ENCODE measurements around the gene PRRC2B. TPM values are rescaled to one million over a fixed set of nuclear protein-coding genes. Genes with fewer than 3 reads are reported as not detected.
A peak's percentile ranks its signal among the peaks of the same experiment; 100 is the strongest.
"Not testable (repeated sequence)": the region's sequence is repeated elsewhere in the genome, so short reads cannot be mapped to it uniquely, and the experiment has no call there.

PRRC2B gene
- 100 to 1,000 TPM; 300 to 309 TPM for total RNA-seq

GRCh38 chr9:131393622-131394463 is at the start of gene PRRC2B:
TSS of gene PRRC2B (plus strand) at chr9:131394086. CDS start at chr9:131430145, 36,059 bp downstream.
- Mint-ChIP-seq H3K27ac (peak within 1 kb of the TSS; percentile 95), H3K27me3 (no peaks in the 10 kb centered on the region), H3K9me3 (no peaks in the 10 kb centered on the region), H3K36me3 (peaks cover 4% of the 10 kb centered on the region), H3K4me1 (peaks cover 36% of the 10 kb centered on the region), H3K4me3 (peak within 1 kb of the TSS; percentile 94)
- ATAC-seq (ENCODE audit: low read depth) (peak; percentile 38), DNase-seq (peak; percentile 91)
- POLR2A ChIA-PET = interaction anchor here (1.2 kb wide), 1 partner anchor 20 kb away, joined by 3 read pairs; no protein-coding TSS in a partner anchor

DNA sequence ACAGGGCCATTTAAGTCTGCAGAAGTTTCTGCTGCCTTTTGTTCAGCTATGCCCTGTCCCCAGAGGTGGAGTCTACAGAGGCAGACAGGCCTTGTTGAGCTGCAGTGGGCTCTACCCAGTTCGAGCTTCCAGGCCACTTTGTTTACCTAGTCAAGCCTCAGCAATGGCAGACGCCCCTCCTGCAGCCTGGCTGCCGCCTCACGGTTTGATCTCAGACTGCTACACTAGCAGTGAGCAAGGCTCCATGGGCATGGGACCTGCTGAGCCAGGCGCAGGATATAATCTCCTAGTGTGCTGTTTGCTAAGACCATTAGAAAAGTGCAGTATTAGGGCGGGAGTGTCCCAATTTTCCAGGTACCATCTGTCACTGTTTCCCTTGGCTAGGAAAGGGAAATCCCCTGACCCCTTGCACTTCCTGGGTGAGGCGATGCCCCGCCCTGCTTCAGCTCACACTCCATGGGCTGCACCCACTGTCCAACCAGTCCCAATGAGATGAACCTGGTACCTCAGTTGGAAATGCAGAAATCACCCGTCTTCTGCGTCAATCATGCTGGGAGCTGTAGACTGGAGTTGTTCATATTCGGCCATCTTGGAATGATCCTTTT is 48.9 kb upstream of the PRRC2B start:
- not testable (repeated sequence) for ATAC-seq (ENCODE audit: low read depth); DNase-seq; H3K4me1 Mint-ChIP-seq; H3K36me3 Mint-ChIP-seq; H3K4me3 Mint-ChIP-seq; H3K27ac Mint-ChIP-seq; H3K9me3 Mint-ChIP-seq
- H3K27me3 Mint-ChIP-seq = peaks cover 39% of the 10 kb centered on the region
- POLR2A ChIA-PET = interaction anchor here (1.4 kb wide), 1 partner anchor 28 kb away, joined by 3 read pairs; no protein-coding TSS in a partner anchor

DNA sequence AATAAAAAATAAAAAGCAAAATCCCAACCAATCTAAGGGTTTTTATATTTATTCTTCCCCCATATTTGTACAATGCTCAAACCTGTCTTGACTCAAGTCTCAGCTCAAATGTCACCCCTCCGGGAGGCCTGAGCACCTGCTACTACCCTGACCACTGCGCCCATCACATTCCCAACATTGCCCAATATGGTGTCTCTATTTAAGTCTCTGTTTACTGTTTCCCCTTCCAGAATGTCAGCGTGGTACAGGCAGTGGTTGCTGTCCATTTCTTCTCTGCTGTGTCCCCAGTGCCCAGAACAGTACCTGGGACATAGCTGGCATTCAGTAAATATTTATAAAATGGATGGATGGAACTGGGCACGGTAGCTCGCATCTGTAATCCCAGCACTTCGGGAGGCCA is 47.3 kb upstream of the PRRC2B start:
- Mint-ChIP-seq H3K9me3 (peaks cover 2% of the 10 kb centered on the region), H3K4me1 (peaks cover 8% of the 10 kb centered on the region), H3K36me3 (no peaks in the 10 kb centered on the region), H3K27ac (no peak overlapping the region), H3K27me3 (peaks cover 27% of the 10 kb centered on the region), H3K4me3 (no peak overlapping the region)
- DNase-seq (no peak), ATAC-seq (ENCODE audit: low read depth) (no peak)
- POLR2A ChIA-PET = interaction anchor here (0.6 to 1.4 kb wide), 2 partner anchors 26 to 89 kb away, joined by 3 to 4 read pairs; no protein-coding TSS in a partner anchor

DNA sequence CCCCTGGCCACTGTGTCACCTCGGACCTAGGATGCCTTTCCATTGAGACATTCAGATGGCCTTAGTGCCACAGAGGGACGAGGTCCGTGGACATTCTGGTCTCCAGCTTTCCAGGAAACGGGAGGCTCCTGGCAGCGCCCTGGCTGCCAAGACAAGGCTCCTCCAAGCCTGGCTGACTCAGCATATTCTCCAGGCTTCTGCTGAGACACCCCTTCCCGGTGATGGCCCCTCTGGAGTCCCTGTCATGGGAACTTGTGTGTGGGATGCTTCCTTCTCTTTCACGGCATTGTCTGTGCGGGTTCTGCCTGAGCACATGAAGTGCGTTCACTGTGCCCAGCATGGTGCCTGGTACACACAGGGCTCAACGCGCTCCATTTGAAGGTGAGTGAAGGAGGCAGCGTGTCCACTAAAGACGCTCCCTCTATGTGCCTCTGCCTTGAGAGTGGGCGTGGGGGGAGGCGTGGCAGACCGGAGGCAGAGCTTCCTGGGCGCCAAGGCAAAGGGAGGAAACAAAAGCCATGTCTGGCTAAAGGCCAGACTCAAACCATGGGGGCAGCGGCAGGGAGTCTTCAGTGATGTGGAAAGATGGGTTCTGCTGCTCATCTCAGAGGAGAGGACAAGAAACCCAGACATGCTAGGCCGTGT is 46.4 kb upstream of the PRRC2B start:
- Mint-ChIP-seq H3K9me3 (peaks cover 2% of the 10 kb centered on the region), H3K27me3 (peaks cover 19% of the 10 kb centered on the region), H3K36me3 (no peaks in the 10 kb centered on the region), H3K27ac (no peak overlapping the region), H3K4me3 (no peak overlapping the region), H3K4me1 (peaks cover 8% of the 10 kb centered on the region)
- no peak for DNase-seq
- ATAC-seq (ENCODE audit: low read depth) = no peak
- POLR2A ChIA-PET = no interaction called here

DNA sequence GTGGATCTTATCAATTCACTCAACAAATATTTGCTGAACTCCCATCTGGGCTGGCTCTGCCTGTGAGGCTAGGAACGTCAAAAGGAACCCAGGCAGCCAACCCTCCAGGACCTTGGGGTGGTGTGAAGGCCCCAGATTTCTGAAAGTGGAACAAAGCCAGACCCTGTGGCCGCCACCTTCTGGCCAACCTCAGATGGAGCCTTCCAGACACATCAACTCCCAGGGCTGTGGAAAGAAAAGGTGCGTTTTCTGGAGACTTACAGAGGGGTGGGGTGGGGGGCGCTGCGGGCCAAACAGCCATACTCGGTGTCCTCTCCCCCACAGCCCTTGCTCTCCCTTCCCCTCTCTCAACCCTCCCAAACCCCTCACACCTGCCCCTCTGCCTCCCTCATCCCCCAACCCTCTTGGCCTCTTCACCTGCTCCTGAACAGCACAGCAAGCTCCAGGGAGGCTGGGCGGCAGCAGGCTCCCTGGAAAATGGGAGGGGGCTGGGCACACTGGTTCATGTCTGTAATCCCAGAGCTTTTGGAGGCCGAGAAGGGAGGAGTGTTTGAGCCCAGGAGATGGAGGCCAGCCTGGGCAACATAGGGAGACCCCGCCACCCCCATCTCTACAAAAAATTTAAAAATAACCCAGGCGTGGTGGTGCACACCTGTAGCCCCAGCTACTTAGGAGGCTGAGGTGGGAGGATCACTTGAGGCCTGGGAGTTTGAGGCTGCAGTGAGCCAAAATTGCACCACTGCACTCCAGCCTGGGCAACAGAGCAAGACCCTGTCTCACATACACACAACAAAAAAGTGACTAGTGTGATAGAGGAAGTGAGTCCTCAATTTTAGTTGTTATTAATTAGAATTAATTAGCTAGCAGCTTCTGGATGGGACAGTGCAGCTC is 45.0 kb upstream of the PRRC2B start:
- peaks cover 2% of the 10 kb centered on the region for H3K9me3 Mint-ChIP-seq
- H3K4me3 Mint-ChIP-seq = no peak overlapping the region
- POLR2A ChIA-PET = interaction anchor here (0.6 to 2.6 kb wide), 5 partner anchors 10 to 398 kb away, joined by 3 to 14 read pairs (median 5); no protein-coding TSS in a partner anchor
- DNase-seq = no peak
- H3K4me1 Mint-ChIP-seq = peaks cover 8% of the 10 kb centered on the region
- no peak overlapping the region for H3K27ac Mint-ChIP-seq
- no peaks in the 10 kb centered on the region for H3K36me3 Mint-ChIP-seq
- no peak for ATAC-seq (ENCODE audit: low read depth)
- peaks cover 8% of the 10 kb centered on the region for H3K27me3 Mint-ChIP-seq

DNA sequence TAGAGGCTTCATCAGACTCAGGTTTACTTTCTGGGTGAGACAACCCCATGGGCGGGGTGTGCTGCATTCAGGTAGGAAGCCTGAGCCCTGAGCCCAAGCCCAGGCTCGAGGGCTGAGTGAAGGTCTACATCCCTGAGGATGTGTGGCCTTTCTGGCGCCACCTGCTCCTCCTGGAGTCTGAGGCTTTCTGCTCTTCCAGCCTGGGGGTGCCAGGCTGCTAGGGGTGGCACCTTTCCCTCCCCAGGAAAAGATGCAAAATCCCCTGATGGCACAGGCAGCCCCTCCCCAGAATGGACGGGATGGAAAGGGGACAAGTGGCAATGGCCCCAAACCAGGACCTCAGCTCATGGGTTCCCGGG is 44.4 kb upstream of the PRRC2B start:
- no peak overlapping the region for H3K4me3 Mint-ChIP-seq
- DNase-seq = no peak
- peaks cover 2% of the 10 kb centered on the region for H3K9me3 Mint-ChIP-seq
- H3K4me1 Mint-ChIP-seq = peaks cover 8% of the 10 kb centered on the region
- H3K27me3 Mint-ChIP-seq = peaks cover 5% of the 10 kb centered on the region
- POLR2A ChIA-PET = interaction anchor here (0.6 to 2.6 kb wide), 5 partner anchors 9 to 397 kb away, joined by 3 to 14 read pairs (median 5); no protein-coding TSS in a partner anchor
- no peak for ATAC-seq (ENCODE audit: low read depth)
- H3K36me3 Mint-ChIP-seq = no peaks in the 10 kb centered on the region
- H3K27ac Mint-ChIP-seq = no peak overlapping the region

DNA sequence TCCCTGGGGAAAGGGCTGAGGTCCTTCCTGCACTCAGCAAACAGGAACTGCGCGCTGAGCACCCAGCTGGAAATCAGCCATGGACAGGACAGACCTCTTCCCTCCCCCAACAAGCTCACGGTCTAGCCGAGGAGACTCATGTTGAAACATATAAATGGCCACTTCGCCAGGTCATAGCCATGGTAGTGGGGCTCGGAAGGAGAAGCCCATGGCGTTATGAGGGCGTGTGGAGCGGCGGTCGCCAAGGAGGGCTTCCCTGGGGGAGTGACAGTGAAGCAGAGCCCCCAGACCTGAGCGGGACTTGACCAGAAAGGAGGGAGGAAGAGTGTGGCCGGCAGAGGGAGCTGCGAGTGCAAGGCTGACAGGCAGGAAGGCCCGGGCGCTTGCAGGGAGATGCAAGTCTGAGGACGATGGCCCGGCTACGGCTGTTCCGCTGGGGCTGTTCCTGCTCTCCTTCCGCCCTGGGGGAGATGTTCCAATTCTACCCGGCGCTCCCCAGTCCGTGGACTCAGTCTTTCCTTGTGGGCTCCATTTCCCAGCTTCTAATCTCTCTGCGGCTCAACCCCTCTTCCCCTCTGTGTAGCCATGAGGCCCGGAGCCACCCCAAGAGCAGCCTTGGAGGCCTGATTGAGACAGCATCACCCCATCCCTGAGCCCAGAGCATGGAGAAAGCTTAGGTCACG is 43.9 kb upstream of the PRRC2B start:
- H3K36me3 Mint-ChIP-seq = no peaks in the 10 kb centered on the region
- peaks cover 2% of the 10 kb centered on the region for H3K9me3 Mint-ChIP-seq
- peak; percentile 98 for ATAC-seq (ENCODE audit: low read depth)
- POLR2A ChIA-PET = interaction anchor here (0.5 to 2.6 kb wide), 8 partner anchors 9 to 397 kb away, joined by 3 to 14 read pairs (median 4); no protein-coding TSS in a partner anchor
- H3K4me3 Mint-ChIP-seq = peak overlapping the region; percentile 47
- DNase-seq = peak; percentile 90
- H3K4me1 Mint-ChIP-seq = peaks cover 8% of the 10 kb centered on the region
- H3K27me3 Mint-ChIP-seq = peaks cover 4% of the 10 kb centered on the region
- peak overlapping the region; percentile 57 for H3K27ac Mint-ChIP-seq

GRCh38 chr9:131356479-131356878 is 37.4 kb upstream of the PRRC2B start:
- not testable (repeated sequence) for ATAC-seq (ENCODE audit: low read depth); DNase-seq; H3K27ac Mint-ChIP-seq; H3K36me3 Mint-ChIP-seq; H3K4me3 Mint-ChIP-seq; H3K9me3 Mint-ChIP-seq; H3K27me3 Mint-ChIP-seq
- POLR2A ChIA-PET = interaction anchor here (0.6 to 0.7 kb wide), 4 partner anchors 17 to 1164 kb away, joined by 3 to 4 read pairs (median 4); no protein-coding TSS in a partner anchor
- peaks cover 24% of the 10 kb centered on the region for H3K4me1 Mint-ChIP-seq

DNA sequence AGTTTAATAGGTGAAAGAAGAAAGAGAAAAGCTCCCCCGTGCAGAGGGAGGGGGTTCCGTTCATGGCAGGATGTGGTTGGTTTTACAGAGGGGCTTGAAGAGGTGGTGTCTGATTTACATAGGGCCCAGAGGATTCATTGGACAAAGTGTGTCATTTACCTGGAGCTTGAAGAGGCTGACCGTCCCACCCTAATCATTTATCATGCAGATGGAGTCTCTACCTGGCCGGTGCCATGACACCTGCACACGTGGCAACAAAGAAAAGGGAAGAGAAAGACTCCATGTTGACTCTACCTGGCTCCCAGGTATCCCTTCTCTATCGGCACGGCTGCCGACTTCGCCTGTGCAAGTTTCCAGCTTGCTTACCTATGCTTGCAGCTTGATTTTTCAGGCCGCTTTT is 35.3 kb upstream of the PRRC2B start:
- Mint-ChIP-seq H3K4me3 (peak overlapping the region; percentile 62), H3K4me1 (peaks cover 25% of the 10 kb centered on the region), H3K9me3 (no peaks in the 10 kb centered on the region), H3K27ac (peak overlapping the region; percentile 36), H3K27me3 (no peaks in the 10 kb centered on the region), H3K36me3 (no peaks in the 10 kb centered on the region)
- POLR2A ChIA-PET = interaction anchor here (1.4 to 1.8 kb wide), 4 partner anchors 9 to 142 kb away, joined by 5 to 18 read pairs (median 6); no protein-coding TSS in a partner anchor
- DNase-seq = no peak
- ATAC-seq (ENCODE audit: low read depth) = peak; percentile 59

DNA sequence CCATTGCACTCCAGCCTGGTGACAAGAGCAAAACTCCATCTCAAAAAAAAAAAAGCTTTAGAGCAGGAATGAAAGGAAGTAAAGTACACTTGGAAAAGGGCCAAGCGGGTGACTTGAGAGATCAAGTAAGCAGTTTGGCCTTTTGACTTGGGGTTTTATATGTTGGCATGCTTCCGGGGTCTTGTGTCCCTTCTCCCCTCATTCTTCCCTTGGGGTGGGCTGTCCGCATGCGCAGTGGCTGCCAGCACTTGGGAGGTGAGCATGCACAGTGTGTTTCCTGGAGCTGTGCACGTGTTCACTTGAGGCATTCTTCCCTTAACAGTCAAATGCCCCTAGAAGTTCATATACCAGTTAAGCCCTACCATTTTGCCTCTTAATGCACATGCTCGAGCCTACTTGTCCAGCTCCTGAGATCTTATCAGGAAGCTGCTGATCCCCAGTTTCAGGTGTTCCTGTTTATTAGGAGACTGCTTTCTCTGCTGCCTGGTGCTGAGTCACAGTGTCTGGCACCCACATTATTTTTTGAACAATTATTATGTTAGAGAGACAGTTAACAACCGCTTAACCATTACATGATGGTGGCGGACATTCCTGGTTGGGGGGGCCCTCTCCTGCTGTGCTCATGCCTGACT is 32.6 kb upstream of the PRRC2B start:
- POLR2A ChIA-PET = interaction anchor here (0.6 to 2.5 kb wide), 3 partner anchors 11 to 33 kb away, joined by 3 to 20 read pairs (median 4); no protein-coding TSS in a partner anchor
- H3K9me3 Mint-ChIP-seq = no peaks in the 10 kb centered on the region
- H3K27ac Mint-ChIP-seq = peak overlapping the region; percentile 89
- no peaks in the 10 kb centered on the region for H3K36me3 Mint-ChIP-seq
- peak; percentile 53 for DNase-seq
- H3K4me3 Mint-ChIP-seq = peak overlapping the region; percentile 74
- H3K4me1 Mint-ChIP-seq = peaks cover 25% of the 10 kb centered on the region
- ATAC-seq (ENCODE audit: low read depth) = peak; percentile 53
- no peaks in the 10 kb centered on the region for H3K27me3 Mint-ChIP-seq

DNA sequence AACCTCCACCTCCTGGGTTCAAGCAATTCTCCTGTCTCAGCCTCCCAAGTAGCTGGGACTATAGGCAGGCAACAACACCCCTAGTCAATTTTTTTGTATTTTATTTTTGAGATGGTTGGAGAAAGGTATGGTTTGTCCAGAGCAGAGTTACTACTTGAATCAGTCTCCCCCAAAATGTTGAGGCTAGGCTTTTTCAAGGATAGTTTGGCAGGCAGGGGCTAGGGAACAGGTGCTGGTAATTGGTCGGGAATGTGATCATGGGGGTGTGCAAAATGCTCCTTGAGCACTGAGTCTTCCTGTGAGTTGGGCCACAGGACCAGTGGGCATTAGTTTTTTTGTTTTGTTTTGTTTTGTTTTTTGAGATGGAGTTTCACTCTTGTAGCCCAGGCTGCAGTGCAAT is 28.3 kb upstream of the PRRC2B start:
- no peak for ATAC-seq (ENCODE audit: low read depth)
- DNase-seq = no peak
- H3K27ac Mint-ChIP-seq = no peak overlapping the region
- POLR2A ChIA-PET = no interaction called here
- H3K36me3 Mint-ChIP-seq = no peaks in the 10 kb centered on the region
- no peaks in the 10 kb centered on the region for H3K9me3 Mint-ChIP-seq
- no peaks in the 10 kb centered on the region for H3K27me3 Mint-ChIP-seq
- no peak overlapping the region for H3K4me3 Mint-ChIP-seq
- H3K4me1 Mint-ChIP-seq = peaks cover 12% of the 10 kb centered on the region
